ENCODE results near the gene CNIH1.

The CNIH1 gene

DNA sequence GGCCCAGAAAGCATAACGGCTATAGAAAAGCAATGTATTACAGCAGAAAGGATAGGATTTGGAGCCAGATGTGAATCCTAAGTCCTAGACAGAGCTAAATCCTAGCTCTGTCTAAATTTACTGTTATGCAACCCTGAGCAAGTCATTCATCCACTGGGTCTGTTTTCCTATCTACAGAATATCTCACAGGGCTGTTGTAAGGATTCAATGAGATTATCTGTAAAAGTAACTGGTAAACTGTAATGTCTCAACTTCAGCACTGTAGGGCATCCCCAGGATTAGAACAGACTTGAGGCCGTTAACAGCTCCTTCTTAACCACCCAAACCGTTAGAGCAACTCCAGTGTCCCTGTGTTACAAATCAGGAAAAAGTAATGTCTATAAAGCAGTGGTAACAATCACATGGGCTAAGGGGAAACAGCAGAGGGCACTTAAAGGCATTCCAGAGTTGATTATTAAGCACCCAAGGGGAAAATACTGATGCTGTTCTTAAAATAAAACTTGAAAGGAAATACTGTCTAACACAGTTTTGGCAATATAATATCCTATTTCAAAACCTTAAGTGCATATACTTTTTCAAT is 37.6 kb upstream of the CNIH1 start:
- no peak overlapping the region for H3K4me3 ChIP-seq (ENCODE audit: control insufficient read depth, low read depth, low read length)
- DNase-seq (ENCODE audit: low read depth): no peak
- TF ChIP-seq, protein P1, sequence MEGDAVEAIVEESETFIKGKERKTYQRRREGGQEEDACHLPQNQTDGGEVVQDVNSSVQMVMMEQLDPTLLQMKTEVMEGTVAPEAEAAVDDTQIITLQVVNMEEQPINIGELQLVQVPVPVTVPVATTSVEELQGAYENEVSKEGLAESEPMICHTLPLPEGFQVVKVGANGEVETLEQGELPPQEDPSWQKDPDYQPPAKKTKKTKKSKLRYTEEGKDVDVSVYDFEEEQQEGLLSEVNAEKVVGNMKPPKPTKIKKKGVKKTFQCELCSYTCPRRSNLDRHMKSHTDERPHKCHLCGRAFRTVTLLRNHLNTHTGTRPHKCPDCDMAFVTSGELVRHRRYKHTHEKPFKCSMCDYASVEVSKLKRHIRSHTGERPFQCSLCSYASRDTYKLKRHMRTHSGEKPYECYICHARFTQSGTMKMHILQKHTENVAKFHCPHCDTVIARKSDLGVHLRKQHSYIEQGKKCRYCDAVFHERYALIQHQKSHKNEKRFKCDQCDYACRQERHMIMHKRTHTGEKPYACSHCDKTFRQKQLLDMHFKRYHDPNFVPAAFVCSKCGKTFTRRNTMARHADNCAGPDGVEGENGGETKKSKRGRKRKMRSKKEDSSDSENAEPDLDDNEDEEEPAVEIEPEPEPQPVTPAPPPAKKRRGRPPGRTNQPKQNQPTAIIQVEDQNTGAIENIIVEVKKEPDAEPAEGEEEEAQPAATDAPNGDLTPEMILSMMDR (conservative IDR thresholded peaks at IDR 0.05; ENCODE audit: control insufficient read depth, insufficient read depth, low read depth, low read length): no peak

GRCh38 chr14:54475911-54476310 is 34.7 kb upstream of the CNIH1 start:
- DNase-seq (ENCODE audit: low read depth): peak; percentile 61
- no peak overlapping the region for H3K4me3 ChIP-seq (ENCODE audit: control insufficient read depth, low read depth, low read length)
- TF ChIP-seq, protein P1 (conservative IDR thresholded peaks at IDR 0.05; ENCODE audit: control insufficient read depth, insufficient read depth, low read depth, low read length): no peak

- DNase-seq (ENCODE audit: low read depth): peak; percentile 31
Observed at GRCh38 chr14:54475187-54475899, 34.2 kb upstream of the CNIH1 start.

DNA sequence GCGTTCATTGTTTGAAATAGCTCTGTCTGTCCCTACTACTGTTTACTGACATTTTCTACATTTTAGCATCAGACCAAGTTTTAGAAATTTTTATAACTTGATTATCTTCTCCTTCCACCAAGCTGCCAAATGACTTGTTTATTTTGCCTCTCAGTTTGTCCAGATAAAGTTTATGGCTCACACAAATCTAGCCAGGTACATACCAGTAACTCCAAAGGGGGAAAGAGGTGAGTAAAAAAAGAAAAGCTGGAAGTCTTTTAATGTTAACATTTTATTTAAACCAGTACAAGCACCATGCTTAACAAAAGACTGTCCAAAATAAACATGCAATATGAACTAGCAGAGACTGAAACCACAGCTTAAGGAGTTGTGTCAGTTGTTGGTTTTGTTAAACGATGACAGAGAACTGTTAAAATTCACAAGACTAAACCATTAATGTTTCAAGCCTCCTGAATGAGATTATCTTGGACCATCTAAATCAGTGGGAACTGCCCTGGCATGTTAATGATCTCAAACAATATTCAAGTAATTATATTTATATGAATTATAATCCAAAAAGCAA is 33.1 kb upstream of the CNIH1 start:
- TF ChIP-seq, protein P1 (conservative IDR thresholded peaks at IDR 0.05; ENCODE audit: control insufficient read depth, insufficient read depth, low read depth, low read length): no peak
- no peak overlapping the region for H3K4me3 ChIP-seq (ENCODE audit: control insufficient read depth, low read depth, low read length)
- DNase-seq (ENCODE audit: low read depth): no peak

More at GRCh38 chr14:54475187-54475899, 34.2 kb upstream of the CNIH1 start:
- TF ChIP-seq, protein P1 (conservative IDR thresholded peaks at IDR 0.05; ENCODE audit: control insufficient read depth, insufficient read depth, low read depth, low read length): no peak
- no peak overlapping the region for H3K4me3 ChIP-seq (ENCODE audit: control insufficient read depth, low read depth, low read length)

DNA sequence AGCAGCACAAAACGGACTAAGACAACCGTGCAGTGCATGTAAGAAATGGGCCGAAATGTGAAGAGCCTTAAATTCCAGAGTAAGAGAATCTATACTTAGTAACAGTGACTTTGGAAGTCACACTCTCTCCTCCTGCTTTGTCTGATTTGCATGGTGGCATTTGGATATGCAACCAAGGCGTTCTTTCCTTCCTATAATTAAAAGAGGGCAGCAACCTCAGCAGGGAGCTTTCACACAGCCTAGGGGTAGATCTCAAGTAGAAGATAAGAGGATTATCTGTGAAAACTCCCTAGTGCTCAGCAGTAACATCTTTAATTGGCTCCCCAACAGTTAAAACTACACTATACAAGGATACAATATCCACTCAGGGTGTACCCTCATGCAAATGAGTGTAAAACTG is 31.1 kb upstream of the CNIH1 start:
- no peak overlapping the region for H3K4me3 ChIP-seq (ENCODE audit: control insufficient read depth, low read depth, low read length)
- no peak for DNase-seq (ENCODE audit: low read depth)
- TF ChIP-seq, protein P1 (conservative IDR thresholded peaks at IDR 0.05; ENCODE audit: control insufficient read depth, insufficient read depth, low read depth, low read length): no peak

DNA sequence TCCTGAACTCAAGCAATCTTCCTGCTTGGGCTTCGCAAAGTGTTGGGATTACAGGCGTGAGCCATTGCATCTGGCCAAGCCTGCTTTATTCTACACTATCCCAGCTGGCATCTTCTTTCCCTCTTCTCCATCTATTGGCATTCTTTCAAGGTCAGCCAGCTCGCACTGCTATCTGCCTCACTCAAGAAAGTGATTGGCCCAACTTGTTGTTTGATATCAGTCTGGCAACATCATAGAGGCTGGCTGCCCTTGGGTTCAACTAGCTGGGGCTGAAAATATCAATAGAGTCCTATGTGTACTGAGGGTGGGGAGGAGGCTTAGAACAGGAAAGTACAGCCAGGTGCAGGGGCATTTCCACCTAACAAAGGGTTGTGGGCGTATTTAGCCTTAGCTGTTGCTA is 30.5 kb upstream of the CNIH1 start:
- TF ChIP-seq, protein P1 (conservative IDR thresholded peaks at IDR 0.05; ENCODE audit: control insufficient read depth, insufficient read depth, low read depth, low read length): no peak
- DNase-seq (ENCODE audit: low read depth): no peak
- no peak overlapping the region for H3K4me3 ChIP-seq (ENCODE audit: control insufficient read depth, low read depth, low read length)

All from fibroblast of mammary gland (primary cell).